ENCODE data around the gene IFNLR1. TPM values are rescaled to one million over a fixed set of nuclear protein-coding genes. Genes with fewer than 3 reads are reported as not detected.

IFNLR1 gene
- total and polyA plus RNA-seq, 2 of the 8 experiments (the other 6 are each of a cell fraction or from before 2014, with no cell fraction given), result 6.8 to 10.1 TPM

DNA sequence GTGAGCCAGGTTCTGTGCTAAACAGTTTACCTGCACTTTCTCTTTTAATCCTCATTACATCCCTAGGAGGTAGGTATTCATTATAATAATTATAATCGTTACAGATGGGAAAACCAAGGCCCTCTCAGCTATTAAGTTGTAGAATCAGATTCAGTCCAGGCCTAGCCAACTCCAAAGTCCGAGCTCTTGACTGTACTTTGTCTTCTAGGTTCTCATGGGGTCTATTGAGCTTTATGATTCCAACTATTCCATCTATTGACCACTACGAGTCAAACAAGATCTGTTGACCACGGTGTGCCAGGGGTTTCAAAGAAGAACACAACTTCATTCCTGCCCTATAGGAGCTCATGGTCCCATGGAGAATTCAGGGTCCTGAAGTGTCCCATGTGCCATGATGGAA is 2.0 kb downstream of the IFNLR1 start (continued):
- TF ChIP-seq EZH2 (IDR thresholded peaks at IDR 0.05; ENCODE audit: low read depth, low read length, severe bottlenecking) (no peak), JUN (IDR thresholded peaks at IDR 0.05; ENCODE audit: low read depth, low read length) (no peak), ASH2L (IDR thresholded peaks at IDR 0.05; ENCODE audit: low read length) (no peak), SP1 (IDR thresholded peaks at IDR 0.05; ENCODE audit: low read depth, low read length) (no peak), SIN3A (conservative IDR thresholded peaks at IDR 0.05 in 1 of 2, IDR thresholded peaks at IDR 0.05 in 1 of 2; ENCODE audit: low read depth in 1 of 2, low read length in 2 of 2) (no peak)

Measured in H1 (cell line).